Measurements from ENCODE around the gene ORC5.

ORC5 gene

DNA sequence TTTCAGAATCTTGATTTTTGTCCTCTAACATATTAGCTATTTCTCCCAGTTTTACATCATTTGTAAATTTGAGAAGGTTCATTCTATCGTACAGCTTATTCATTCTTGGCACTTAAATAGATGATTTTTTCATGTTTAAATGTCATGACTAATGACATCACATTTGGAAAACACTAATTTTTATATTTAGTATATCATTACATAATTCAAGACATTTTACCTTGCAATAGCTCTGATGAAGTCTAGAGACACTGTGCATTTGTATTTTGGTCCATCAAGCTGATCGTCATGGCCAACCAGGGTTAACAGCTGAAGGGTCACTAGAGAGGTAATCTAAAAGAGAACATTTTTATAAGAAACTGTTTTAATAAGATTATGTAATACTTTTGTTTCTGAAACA, 71.3 kb downstream of the ORC5 start:
- no peak overlapping the region for H3K4me3 ChIP-seq (ENCODE audit: low read length)
- no peak for DNase-seq (ENCODE audit: low read depth, low spot score)

DNA sequence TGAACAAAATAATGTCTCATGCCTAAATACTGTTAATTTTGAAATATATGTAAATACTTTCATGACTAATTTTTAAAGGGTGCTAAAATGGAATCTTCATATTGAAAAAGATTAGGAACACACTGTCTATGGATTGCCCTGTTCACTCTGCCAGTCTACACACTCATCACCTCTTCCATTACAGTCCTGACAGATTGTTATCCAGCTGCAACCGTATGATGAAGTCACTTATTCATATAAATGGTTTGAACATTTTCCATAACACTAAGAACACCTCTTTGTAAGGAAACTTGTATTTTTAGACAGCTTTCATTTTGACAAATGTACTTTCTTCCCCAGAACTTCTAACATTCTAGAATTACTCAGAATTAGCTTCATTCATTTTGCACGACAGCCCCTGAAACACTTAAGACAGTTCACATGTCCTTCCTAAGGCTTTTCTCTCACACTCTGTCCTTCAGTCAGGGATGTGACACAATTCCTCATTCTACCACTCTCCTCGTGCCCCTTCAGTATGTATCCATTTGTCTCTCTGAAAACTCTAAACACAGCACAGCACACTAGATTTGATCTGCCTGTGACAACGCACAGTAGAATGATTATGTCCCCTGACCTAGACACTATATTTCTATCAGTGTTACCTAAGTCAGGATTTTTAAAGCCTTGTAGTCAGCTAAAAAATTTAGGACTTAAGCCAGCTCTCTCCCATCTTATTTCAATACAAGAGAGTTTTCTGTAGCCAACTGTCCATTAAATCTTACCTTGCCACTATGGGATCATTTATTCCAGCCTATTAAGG, 71.9 kb downstream of the ORC5 start:
- DNase-seq (ENCODE audit: low read depth, low spot score): no peak
- no peak overlapping the region for H3K4me3 ChIP-seq (ENCODE audit: low read length)

DNA sequence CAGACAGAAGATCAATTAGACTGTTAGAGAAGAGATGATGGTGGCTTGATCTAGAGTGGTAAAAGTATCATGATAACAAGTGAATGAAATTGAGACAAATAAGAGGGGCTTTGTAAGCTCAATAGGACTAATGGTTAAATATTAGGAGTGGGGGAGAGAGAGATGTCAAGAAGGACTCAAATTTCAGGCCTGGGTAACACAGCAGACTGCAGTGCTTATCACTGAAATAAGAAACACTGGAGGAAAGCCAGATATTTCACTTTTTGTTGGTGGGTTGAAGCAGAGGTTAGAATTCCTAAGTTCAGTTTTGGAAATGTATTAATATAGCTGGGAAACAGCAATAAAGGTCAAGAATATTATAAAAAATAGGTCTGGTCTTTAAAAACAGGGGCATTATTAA, 74.6 kb downstream of the ORC5 start:
- DNase-seq (ENCODE audit: low read depth, low spot score): no peak
- no peak overlapping the region for H3K4me3 ChIP-seq (ENCODE audit: low read length)

DNA sequence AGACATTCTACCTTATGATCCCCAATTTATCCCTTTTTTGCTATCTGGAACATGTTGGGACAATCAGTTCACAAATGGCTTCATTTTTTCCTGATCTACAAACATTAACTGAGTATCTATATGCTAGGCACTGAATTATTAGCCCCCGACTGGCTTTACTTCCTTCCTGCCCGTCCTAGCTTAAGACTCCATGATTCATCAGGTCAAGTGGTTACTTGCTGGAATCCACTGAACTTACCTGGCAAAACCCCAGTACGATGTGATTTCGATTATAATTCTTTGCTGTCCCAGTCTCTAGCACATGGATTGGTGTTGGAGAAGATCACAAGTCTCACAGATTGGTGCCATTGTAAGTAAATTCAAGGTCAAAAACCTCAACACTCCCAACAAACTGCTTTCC, 77.1 kb downstream of the ORC5 start:
- H3K4me3 ChIP-seq (ENCODE audit: low read length): no peak overlapping the region
- no peak for DNase-seq (ENCODE audit: low read depth, low spot score)

DNA sequence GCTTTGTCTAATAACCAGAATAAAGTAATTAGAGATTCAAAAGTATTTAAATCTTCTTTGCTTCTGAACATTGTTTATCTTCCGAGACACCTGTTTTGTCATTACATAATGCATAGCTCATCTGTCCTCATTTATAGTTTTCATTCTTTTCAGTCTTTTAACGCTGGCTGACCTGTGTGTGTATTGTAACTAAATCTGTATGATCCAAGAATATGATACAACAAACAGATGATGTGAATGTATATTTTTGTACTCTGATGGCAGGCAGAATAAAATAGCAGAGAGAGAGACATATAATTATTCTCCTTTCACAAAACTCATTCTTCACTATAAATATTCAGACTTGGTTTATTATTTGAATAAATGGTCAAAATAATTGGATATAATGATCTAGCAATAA, 80.6 kb downstream of the ORC5 start:
- DNase-seq (ENCODE audit: low read depth, low spot score): no peak
- no peak overlapping the region for H3K4me3 ChIP-seq (ENCODE audit: low read length)

DNA sequence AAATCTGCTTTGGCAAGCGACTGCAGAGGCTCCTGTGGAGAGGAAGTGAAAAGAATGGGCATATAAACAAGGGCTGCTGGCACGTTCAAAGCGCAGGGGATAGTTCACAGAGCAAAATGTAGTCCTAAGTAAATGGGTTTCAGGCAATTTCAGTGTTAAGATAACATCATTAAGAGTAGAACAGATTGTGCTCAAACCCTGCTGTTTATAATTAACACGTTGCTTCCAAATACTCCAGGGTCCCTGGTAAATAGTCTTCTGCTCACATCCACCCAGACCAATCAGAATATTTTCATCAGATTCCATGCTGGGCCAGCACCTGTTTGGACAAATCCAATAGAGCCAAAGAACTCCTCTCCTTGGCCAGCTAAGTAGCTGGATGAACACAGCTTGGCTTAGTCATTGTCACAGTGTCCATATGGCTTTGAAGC, 81.4 kb downstream of the ORC5 start:
- H3K4me3 ChIP-seq (ENCODE audit: low read length): no peak overlapping the region
- DNase-seq (ENCODE audit: low read depth, low spot score): no peak

DNA sequence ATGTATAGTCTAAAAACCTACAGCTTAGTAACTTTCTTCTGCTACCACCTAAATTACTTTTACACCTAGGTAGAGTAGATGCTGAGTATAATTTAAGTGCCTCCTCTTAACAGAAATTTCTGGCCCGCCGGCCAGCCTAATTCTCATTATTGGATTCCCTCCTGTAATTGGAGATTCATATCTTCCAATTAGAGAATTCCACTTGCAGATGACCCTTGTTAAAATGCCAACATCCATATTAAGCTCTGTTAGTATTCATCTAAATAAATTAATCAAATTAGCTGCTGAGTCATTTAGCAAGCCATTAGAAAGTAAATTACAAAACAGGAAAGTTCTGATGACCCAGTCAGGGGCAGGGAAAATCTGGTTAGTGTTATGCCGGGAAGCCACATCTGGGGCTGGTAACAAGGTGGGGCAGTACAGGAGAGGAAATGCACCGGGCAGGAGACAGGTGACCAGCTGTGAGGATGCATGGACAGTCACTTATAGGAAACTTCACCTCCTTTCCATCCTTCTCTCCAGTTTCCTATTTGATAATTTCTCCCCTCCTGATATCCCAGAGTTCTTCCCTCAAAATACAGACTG, 82.8 kb downstream of the ORC5 start:
- H3K4me3 ChIP-seq (ENCODE audit: low read length): no peak overlapping the region
- no peak for DNase-seq (ENCODE audit: low read depth, low spot score)

DNA sequence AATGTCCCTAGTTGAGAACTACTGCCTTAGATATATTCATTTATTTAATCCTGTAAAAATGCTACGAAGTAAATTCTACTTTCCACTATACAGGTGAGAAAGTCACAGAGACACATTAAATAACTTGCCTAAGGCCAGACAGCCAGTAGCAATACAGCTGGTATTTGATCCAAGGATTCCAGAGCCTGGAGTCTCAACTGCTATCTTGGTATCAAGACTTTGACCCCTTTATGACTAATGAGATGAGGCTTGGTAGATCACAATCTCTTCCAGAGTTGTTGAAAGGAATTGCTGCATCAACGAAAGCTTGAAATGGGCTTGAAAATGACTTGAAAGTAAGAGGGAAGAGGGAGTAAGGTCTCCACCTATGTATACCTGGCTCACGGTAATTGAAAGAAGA, 83.3 kb downstream of the ORC5 start:
- no peak for DNase-seq (ENCODE audit: low read depth, low spot score)
- no peak overlapping the region for H3K4me3 ChIP-seq (ENCODE audit: low read length)

DNA sequence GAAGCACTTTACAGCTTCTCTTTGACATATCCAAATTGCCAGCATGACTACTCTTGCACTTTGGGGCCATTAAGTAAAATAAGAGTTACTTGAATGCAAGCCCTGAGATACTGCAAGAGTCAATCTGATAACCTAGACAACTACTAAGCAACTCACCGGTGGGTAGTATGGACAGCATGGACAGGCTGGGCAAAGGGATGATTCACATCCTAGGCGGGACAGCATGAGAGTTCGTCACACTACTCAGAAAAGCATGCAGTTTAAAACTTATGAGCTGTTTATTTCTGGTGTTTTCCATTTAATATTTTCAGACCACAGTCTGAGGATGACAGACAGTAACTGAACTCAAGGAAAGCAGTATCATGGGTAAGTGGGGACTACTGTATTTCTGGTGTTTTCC, 84.0 kb downstream of the ORC5 start:
- no peak overlapping the region for H3K4me3 ChIP-seq (ENCODE audit: low read length)
- no peak for DNase-seq (ENCODE audit: low read depth, low spot score)

DNA sequence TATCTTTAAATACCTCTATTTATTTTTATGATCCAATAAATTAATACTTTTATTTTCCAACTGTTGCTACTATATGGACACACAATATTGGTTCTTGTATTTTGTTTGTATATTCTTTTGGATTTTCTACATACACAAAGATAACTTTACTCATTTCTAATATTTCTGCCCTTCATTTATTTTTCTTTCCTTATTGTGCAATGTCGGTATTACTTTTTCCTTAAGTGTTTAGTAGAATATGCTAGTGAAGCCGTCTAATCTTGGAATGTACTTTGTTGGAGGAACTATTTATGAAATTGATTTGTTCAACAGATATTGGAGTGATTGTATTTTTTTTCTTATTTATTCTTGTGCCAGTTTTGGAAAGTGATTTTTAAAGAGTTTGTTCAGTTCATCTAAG, 94.0 kb downstream of the ORC5 start:
- DNase-seq (ENCODE audit: low read depth, low spot score): no peak
- no peak overlapping the region for H3K4me3 ChIP-seq (ENCODE audit: low read length)

DNA sequence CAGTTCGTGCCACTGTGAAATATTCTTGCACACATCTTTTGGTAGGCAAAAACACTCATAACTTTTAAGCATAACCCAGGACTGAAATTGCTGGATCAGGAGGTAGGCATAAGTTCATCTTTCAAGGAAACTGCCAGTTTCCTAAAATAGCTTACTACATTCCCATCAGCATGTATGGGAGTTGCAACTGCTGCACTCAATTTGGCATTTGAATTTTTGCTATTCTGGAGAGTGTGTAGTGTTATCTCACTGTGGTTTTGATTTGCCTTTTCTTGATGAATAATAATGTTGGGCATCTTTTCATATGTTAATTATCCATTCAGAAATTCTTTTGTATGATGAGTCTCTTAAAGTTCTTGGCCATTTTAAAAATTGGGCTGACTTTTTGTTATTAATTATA, 95.2 kb downstream of the ORC5 start:
- no peak overlapping the region for H3K4me3 ChIP-seq (ENCODE audit: low read length)
- DNase-seq (ENCODE audit: low read depth, low spot score): no peak

DNA sequence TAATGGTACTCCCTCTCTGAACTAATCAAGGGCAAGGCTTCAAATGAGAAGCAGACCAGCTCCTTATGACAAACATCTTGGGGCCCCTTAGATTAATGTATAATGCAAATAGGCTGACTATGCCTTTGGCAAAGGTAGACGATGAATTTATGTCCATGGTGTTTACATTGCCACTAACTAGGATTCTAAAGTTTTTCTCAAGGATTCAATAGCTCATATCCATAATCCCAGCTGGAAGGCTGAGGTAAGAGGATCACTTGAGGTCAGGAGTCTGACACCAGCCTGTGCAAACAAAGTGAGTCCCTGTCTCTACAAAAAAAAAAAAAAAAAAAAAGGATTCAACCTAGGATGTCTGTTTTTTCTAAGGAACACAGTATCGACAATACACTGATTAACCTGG, 96.5 kb downstream of the ORC5 start:
- H3K4me3 ChIP-seq (ENCODE audit: low read length): no peak overlapping the region
- DNase-seq (ENCODE audit: low read depth, low spot score): no peak

DNA sequence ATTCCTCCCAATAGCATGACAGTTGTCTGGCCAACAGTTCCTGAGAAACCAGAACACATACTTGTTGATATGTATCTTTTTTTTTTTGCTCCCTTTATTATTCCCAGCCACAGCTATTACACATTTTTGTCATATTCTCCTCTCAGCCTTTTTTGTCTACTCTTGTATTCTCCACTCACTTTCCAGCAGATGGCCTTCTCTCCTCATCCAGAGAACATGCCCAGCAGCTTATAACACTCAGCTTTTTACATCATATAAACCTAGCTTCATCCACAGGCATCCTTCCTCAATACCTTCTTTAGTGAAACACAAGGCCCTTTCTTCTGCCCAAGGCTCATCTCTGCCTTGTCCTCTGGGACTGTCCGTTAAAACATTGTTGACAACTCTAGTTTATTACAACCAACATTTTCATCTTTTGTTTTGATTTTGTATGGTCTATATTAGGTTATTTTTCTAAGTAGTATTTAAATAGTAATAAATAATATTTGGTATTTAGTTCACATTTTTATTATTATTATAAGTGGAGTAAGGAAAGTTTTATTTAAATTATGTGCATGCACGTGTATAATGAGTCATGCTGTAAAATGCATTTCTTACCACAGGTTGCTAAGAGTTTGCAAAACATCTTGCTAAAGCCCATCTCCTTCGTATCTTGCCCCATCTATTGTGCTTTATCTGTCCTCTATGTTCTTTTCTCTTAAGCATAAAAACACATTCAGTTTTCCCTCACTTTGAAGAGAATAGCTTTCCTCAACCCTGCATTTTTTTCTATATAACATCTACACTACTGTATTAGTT, 101.5 kb downstream of the ORC5 start:
- no peak for DNase-seq (ENCODE audit: low read depth, low spot score)
- H3K4me3 ChIP-seq (ENCODE audit: low read length): no peak overlapping the region

DNA sequence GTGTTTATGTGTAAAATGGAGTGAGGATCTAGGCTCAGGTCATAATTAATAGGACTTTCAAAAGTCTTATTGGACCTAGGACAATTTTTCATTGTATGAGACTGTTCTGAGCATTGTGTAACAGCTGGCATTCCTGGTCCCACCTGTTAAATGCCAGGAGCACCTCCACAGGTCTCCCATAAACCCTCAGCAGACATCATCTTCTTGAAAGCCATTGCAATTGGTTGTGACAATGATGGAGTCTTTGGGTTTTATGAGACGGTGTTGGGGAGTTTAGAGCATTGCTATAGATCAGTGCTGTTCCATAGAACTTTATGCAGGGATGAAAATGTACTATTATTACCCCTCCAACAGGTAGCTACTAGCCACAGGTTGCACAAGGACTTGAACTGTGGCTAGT, 108.9 kb downstream of the ORC5 start:
- DNase-seq (ENCODE audit: low read depth, low spot score): no peak
- H3K4me3 ChIP-seq (ENCODE audit: low read length): no peak overlapping the region

DNA sequence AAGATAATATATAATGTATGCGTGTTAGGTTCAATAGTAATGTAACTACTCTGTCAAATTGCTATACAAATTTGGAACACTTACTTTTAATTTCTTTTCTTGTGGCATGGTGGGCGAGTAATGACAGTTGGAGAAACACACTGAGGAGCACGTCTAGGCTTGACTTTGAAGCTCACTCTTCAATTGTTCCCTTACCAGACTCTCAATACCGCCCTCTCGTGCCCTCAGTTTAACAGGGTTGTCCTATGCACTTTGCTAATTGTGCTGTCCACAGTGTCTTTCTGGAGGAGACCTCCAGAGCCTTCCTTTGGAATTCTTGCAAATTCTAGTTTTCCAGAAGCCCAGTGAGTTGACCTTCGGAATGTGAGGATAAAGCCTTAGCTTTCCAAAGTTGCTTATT, 111.1 kb downstream of the ORC5 start:
- no peak overlapping the region for H3K4me3 ChIP-seq (ENCODE audit: low read length)
- peak; percentile 63 for DNase-seq (ENCODE audit: low read depth, low spot score)

DNA sequence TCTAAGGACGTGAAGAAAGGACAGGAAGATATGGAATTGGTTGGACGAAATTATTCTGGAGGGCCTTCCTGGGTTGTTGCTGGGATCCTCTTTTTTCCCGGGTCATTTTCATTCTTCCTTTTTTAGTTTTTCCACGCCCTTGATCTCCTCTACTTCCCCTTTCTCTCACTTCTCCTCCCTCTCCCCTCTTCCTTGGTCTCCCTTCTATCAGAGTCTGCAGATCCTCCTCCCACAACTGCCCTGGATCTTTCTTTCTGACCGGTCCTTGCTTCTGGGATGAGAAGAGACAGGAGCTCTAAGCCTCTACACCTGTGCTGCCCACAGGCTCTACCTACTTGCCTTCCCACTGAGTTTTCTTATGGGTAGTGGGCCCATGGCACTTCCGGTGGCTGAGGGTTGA, 114.7 kb downstream of the ORC5 start:
- DNase-seq (ENCODE audit: low read depth, low spot score): no peak
- no peak overlapping the region for H3K4me3 ChIP-seq (ENCODE audit: low read length)

DNA sequence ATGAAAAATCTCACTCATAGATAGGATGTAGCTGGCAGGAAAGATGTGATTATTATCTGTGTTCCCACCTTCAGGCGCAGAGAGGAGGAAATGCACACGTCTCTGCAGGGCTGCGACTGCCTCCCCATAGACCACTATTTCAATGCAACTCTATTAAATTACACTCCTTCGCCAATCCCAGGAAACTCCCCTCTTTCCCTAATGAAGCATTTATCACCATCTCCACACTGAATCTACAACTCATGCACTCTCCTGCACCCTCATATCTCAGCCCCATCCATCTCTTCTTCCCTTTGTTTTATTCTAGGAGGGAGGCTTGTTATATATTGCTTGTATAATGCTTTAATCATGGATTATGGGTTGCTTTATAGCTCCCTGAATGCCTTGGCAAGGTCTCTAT, 116.6 kb downstream of the ORC5 start:
- no peak for DNase-seq (ENCODE audit: low read depth, low spot score)
- H3K4me3 ChIP-seq (ENCODE audit: low read length): no peak overlapping the region

DNA sequence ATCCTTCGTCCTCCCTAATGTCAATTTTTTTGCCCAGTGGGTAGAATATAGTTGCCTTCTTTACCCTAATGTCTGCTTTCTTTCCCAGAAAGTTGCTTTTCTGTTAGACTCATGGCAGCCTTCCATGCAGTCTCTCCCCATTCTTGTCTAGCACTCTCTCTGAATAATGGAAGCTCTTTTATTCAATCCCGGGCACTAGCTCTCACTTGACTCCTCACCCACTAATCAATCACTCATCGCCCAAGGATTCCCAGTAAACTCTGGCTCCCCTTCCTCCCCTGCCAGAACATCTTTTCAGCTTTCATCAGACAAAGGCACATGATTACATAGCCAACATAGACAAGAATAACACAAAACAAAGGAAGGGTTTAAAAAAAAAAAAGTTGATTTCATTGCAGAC, 118.2 kb downstream of the ORC5 start:
- H3K4me3 ChIP-seq (ENCODE audit: low read length): no peak overlapping the region
- no peak for DNase-seq (ENCODE audit: low read depth, low spot score)

DNA sequence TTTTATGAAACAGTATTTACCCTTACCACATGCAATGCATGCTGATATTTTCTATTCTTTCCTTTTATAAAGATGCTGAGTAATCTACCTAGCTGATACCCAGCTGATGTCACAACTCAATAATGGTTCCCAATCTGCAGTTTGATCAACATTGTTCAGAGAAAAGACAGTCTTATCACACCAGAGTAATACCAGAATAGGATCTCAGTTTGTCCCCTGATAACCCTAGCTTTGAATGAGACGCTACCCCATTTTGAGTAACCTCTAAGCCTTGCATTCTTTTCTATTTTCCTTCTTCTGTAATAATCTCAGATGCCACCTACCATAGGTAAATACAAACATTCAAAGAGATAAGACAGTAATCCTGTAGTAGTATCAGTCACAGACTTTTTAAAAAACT, 118.8 kb downstream of the ORC5 start:
- no peak for DNase-seq (ENCODE audit: low read depth, low spot score)

More for the DNA sequence above, 118.8 kb downstream of the ORC5 start:
- no peak overlapping the region for H3K4me3 ChIP-seq (ENCODE audit: low read length)

Data from Jurkat, Clone E6-1 (cell line).